ENCODE results near the gene SORCS2. TPM values are rescaled to one million over a fixed set of nuclear protein-coding genes. Genes with fewer than 3 reads are reported as not detected.

SORCS2 gene
- total and polyA plus RNA-seq, 9 donors = 7.4 to 24.9 (median 13.0) TPM

DNA sequence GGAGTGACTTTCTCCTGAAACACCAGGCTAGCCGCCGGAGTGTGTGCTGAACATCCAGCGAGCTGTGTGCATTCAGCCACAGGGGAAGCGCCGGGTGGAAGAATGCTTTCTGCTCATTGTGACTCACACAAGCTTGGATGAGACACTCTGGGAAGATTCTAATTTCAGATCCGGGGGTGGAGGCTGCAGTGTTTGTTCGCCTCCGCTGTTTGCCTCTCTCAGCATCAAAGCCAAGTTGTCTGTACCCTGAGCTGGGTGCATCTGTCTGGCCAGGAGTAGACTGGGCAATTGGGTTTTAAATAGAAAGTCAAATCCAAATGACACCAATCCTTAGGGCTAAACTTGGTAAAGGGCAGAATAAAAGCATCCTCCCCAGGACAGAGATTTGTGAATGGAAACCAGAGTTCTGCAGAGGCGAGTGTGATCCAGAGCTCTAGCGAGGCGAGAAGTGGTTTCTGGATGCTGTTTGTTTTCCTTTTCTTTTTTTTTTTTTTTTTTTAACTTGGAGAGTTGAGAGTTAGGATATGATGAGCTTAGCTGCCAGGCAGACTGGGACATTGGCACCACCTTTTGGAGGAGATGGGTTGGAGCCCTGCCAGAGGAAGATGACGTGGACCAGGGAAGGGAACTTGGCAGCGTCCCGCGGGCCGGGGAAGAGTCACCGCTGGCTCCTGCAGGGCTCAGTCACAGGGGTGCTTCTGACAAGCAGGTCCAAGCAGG, 438.4 kb downstream of the SORCS2 start:
- H3K27ac ChIP-seq (ENCODE audit: low read length) = peak overlapping the region; percentile 74
- H3K4me3 ChIP-seq (ENCODE audit: low read length) = no peak overlapping the region
- DNase-seq = peak; percentile 94

DNA sequence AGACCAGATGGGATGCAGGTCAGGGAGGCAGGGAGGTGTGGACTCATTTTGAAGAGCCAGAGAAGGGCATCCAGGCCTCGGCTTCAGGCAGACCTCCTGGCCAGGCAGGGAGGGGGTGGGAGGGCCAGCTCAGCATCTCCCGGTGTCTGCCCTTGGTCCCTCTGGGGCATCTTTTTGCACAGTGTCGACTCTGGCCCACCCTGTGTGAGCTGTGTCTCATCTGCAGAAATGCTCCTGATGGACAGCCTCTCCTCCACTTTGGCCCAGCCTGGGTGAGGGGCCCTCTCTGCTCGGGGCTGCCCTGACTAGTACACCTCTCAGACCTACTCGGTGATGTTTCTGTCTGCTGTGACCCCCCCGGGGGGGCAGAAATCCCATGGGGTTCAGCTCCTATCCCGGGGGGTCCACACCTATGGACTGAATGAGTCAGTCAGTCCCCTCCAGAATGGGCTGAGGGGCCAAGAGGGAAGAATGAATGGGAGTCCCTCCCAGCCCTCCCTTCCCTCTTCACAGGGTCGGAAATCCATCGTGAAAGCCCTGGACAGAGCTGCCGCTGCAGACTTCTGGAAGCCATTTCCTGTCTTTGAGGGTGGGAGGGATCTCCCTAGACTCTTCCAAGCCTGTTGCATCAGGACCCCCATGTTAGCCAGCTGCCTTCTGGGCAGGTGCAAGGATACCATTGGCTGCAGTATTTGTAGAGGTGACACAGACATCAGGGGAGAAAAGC, 439.1 kb downstream of the SORCS2 start:
- H3K27ac ChIP-seq (ENCODE audit: low read length) = peak overlapping the region; percentile 74

More for the DNA sequence above, 438.4 kb downstream of the SORCS2 start:
- Histone ChIP-seq H3K27me3 (ENCODE audit: control insufficient read depth, insufficient read depth, low read length) (peaks cover 13% of the 10 kb centered on the region), H3K4me1 (ENCODE audit: control insufficient read depth, insufficient read depth, low read length) (peaks cover 28% of the 10 kb centered on the region), H3K9me3 (replicated peaks; ENCODE audit: control insufficient read depth, low read depth, low read length) (peaks cover 4% of the 10 kb centered on the region), H3K36me3 (ENCODE audit: control insufficient read depth, insufficient read depth, low read length) (no peaks in the 10 kb centered on the region)
- WGBS (ENCODE audit: insufficient coverage) = 15% methylated on average over 13 of the region's 17 CpGs

GRCh38 chr4:7632341-7632740, 440.0 kb downstream of the SORCS2 start:
- no peak for DNase-seq
- peaks cover 25% of the 10 kb centered on the region for H3K4me1 ChIP-seq (ENCODE audit: control insufficient read depth, insufficient read depth, low read length)
- no peak overlapping the region for H3K4me3 ChIP-seq (ENCODE audit: low read length)
- H3K27me3 ChIP-seq (ENCODE audit: control insufficient read depth, insufficient read depth, low read length) = peaks cover 17% of the 10 kb centered on the region
- peaks cover 4% of the 10 kb centered on the region for H3K9me3 ChIP-seq (replicated peaks; ENCODE audit: control insufficient read depth, low read depth, low read length)
- no peak overlapping the region for H3K27ac ChIP-seq (ENCODE audit: low read length)
- H3K36me3 ChIP-seq (ENCODE audit: control insufficient read depth, insufficient read depth, low read length) = no peaks in the 10 kb centered on the region
- WGBS (ENCODE audit: insufficient coverage) = 48% methylated on average over 12 of the region's 12 CpGs

More for the DNA sequence above, 439.1 kb downstream of the SORCS2 start:
- no peak overlapping the region for H3K4me3 ChIP-seq (ENCODE audit: low read length)
- WGBS (ENCODE audit: insufficient coverage) = 7% methylated on average over 4 of the region's 10 CpGs
- H3K4me1 ChIP-seq (ENCODE audit: control insufficient read depth, insufficient read depth, low read length) = peaks cover 28% of the 10 kb centered on the region
- peaks cover 17% of the 10 kb centered on the region for H3K27me3 ChIP-seq (ENCODE audit: control insufficient read depth, insufficient read depth, low read length)
- peak; percentile 78 for DNase-seq
- H3K9me3 ChIP-seq (replicated peaks; ENCODE audit: control insufficient read depth, low read depth, low read length) = peaks cover 4% of the 10 kb centered on the region
- H3K36me3 ChIP-seq (ENCODE audit: control insufficient read depth, insufficient read depth, low read length) = no peaks in the 10 kb centered on the region

DNA sequence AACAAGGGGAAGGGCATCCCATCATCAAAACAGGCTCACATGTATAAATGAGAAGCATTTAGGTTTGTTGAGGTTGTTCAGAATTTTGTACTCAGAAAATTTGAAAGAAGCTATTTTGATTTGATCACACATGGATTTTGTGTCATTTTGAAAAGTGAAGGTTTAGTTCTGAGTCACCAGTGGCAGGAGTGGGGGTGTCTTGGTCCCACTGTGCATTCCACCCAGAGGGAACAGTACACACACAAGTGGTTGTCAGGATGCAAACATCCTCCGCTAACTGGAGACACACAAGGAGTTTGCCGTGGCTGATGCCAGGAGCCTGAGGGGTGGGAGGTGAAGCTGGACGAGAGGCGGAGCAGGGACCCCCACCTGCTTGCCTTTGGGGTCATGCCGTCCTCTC, 440.6 kb downstream of the SORCS2 start:
- Histone ChIP-seq H3K27ac (ENCODE audit: low read length) (no peak overlapping the region), H3K4me1 (ENCODE audit: control insufficient read depth, insufficient read depth, low read length) (peaks cover 19% of the 10 kb centered on the region), H3K9me3 (replicated peaks; ENCODE audit: control insufficient read depth, low read depth, low read length) (peaks cover 4% of the 10 kb centered on the region), H3K27me3 (ENCODE audit: control insufficient read depth, insufficient read depth, low read length) (peaks cover 17% of the 10 kb centered on the region), H3K36me3 (ENCODE audit: control insufficient read depth, insufficient read depth, low read length) (no peaks in the 10 kb centered on the region), H3K4me3 (ENCODE audit: low read length) (no peak overlapping the region)
- no peak for DNase-seq
- WGBS (ENCODE audit: insufficient coverage) = 76% methylated on average over 5 of the region's 5 CpGs

DNA sequence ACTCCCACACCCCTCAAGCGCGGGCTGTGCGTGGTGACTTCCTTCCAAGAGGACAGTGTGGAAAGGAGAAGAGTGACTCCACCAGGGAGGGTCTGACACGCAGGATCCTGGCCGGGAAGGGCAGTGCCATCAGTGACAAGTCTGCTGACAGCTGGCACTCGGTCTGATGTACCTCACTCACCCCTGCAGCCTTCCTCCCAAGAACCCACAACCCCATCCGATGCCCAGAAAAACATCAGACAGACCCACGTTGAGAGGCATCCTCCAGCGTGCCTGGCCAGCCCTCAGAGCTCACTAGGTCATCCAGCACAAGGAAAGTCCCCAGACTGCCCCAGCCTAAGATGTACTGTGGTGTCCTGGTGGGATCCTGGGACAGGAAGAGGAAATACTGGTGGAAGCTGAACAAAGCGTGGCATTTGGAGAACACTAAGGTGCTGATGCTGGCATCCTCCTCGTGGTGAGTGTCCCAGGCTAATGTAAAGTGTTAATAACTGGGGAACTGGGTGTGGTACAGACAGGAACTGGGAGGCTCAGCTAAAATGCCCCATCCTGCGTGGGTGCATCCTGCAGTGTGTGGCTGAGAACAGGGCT, 442.4 kb downstream of the SORCS2 start:
- Histone ChIP-seq H3K9me3 (replicated peaks; ENCODE audit: control insufficient read depth, low read depth, low read length) (peaks cover 3% of the 10 kb centered on the region), H3K27me3 (ENCODE audit: control insufficient read depth, insufficient read depth, low read length) (peaks cover 15% of the 10 kb centered on the region), H3K4me1 (ENCODE audit: control insufficient read depth, insufficient read depth, low read length) (peaks cover 18% of the 10 kb centered on the region), H3K27ac (ENCODE audit: low read length) (no peak overlapping the region), H3K36me3 (ENCODE audit: control insufficient read depth, insufficient read depth, low read length) (no peaks in the 10 kb centered on the region), H3K4me3 (ENCODE audit: low read length) (no peak overlapping the region)
- WGBS (ENCODE audit: insufficient coverage) = 56% methylated on average over 5 of the region's 12 CpGs
- no peak for DNase-seq

GRCh38 chr4:7635445-7636239, 443.3 kb downstream of the SORCS2 start:
- DNase-seq = no peak
- no peaks in the 10 kb centered on the region for H3K36me3 ChIP-seq (ENCODE audit: control insufficient read depth, insufficient read depth, low read length)
- no peaks in the 10 kb centered on the region for H3K9me3 ChIP-seq (replicated peaks; ENCODE audit: control insufficient read depth, low read depth, low read length)
- 81% methylated on average over 17 of the region's 25 CpGs for WGBS (ENCODE audit: insufficient coverage)
- no peak overlapping the region for H3K4me3 ChIP-seq (ENCODE audit: low read length)
- peaks cover 15% of the 10 kb centered on the region for H3K27me3 ChIP-seq (ENCODE audit: control insufficient read depth, insufficient read depth, low read length)
- peaks cover 15% of the 10 kb centered on the region for H3K4me1 ChIP-seq (ENCODE audit: control insufficient read depth, insufficient read depth, low read length)
- no peak overlapping the region for H3K27ac ChIP-seq (ENCODE audit: low read length)

DNA sequence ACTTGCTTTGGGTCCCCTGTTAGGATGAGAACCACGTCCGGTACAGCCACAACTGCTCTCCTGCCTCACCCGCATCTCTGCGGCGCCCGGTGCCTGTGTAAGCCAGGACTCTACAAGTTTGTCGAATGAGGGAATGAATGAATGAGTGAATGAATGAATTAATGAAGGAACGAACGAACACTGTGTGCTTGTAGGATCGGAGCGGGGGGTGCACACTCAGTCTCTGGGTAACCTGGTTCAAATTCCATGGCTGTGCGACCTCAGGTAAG, 443.8 kb downstream of the SORCS2 start:
- H3K27ac ChIP-seq (ENCODE audit: low read length) = no peak overlapping the region
- DNase-seq = no peak
- H3K4me3 ChIP-seq (ENCODE audit: low read length) = no peak overlapping the region
- peaks cover 15% of the 10 kb centered on the region for H3K27me3 ChIP-seq (ENCODE audit: control insufficient read depth, insufficient read depth, low read length)
- H3K9me3 ChIP-seq (replicated peaks; ENCODE audit: control insufficient read depth, low read depth, low read length) = no peaks in the 10 kb centered on the region
- peaks cover 12% of the 10 kb centered on the region for H3K4me1 ChIP-seq (ENCODE audit: control insufficient read depth, insufficient read depth, low read length)
- 95% methylated on average over 11 of the region's 12 CpGs for WGBS (ENCODE audit: insufficient coverage)
- no peaks in the 10 kb centered on the region for H3K36me3 ChIP-seq (ENCODE audit: control insufficient read depth, insufficient read depth, low read length)

GRCh38 chr4:7637139-7637538, 444.8 kb downstream of the SORCS2 start:
- no peak overlapping the region for H3K4me3 ChIP-seq (ENCODE audit: low read length)
- no peak overlapping the region for H3K27ac ChIP-seq (ENCODE audit: low read length)
- H3K36me3 ChIP-seq (ENCODE audit: control insufficient read depth, insufficient read depth, low read length) = no peaks in the 10 kb centered on the region
- peaks cover 3% of the 10 kb centered on the region for H3K4me1 ChIP-seq (ENCODE audit: control insufficient read depth, insufficient read depth, low read length)
- DNase-seq = no peak
- 83% methylated on average over 10 of the region's 13 CpGs for WGBS (ENCODE audit: insufficient coverage)
- no peaks in the 10 kb centered on the region for H3K9me3 ChIP-seq (replicated peaks; ENCODE audit: control insufficient read depth, low read depth, low read length)
- H3K27me3 ChIP-seq (ENCODE audit: control insufficient read depth, insufficient read depth, low read length) = peaks cover 13% of the 10 kb centered on the region

- Histone ChIP-seq H3K4me3 (ENCODE audit: low read length) (no peak overlapping the region), H3K27me3 (ENCODE audit: control insufficient read depth, insufficient read depth, low read length) (peaks cover 12% of the 10 kb centered on the region), H3K9me3 (replicated peaks; ENCODE audit: control insufficient read depth, low read depth, low read length) (no peaks in the 10 kb centered on the region), H3K4me1 (ENCODE audit: control insufficient read depth, insufficient read depth, low read length) (no peaks in the 10 kb centered on the region), H3K36me3 (ENCODE audit: control insufficient read depth, insufficient read depth, low read length) (no peaks in the 10 kb centered on the region), H3K27ac (ENCODE audit: low read length) (no peak overlapping the region)
- no peak for DNase-seq
- 94% methylated on average over 10 of the region's 11 CpGs for WGBS (ENCODE audit: insufficient coverage)
These were observed 445.6 kb downstream of the SORCS2 start for GRCh38 chr4:7637971-7638370.

GRCh38 chr4:7638489-7638888, 446.2 kb downstream of the SORCS2 start:
- Histone ChIP-seq H3K36me3 (ENCODE audit: control insufficient read depth, insufficient read depth, low read length) (no peaks in the 10 kb centered on the region), H3K27me3 (ENCODE audit: control insufficient read depth, insufficient read depth, low read length) (peaks cover 14% of the 10 kb centered on the region), H3K27ac (ENCODE audit: low read length) (no peak overlapping the region), H3K9me3 (replicated peaks; ENCODE audit: control insufficient read depth, low read depth, low read length) (no peaks in the 10 kb centered on the region), H3K4me1 (ENCODE audit: control insufficient read depth, insufficient read depth, low read length) (no peaks in the 10 kb centered on the region), H3K4me3 (ENCODE audit: low read length) (no peak overlapping the region)
- DNase-seq = no peak
- WGBS (ENCODE audit: insufficient coverage) = 92% methylated on average over 8 of the region's 12 CpGs
